HepG2 (cell line): ENCODE data around the gene LRIG1. TPM values are rescaled to one million over a fixed set of nuclear protein-coding genes. Genes with fewer than 3 reads are reported as not detected.

Experiments used
- ATAC-seq: fragments of 200-7000 bp; cut with Tn5 transposase; 3 replicates; pipeline ENCODE4 v1.9.1; 2020; ENCODE audit warnings: mild to moderate bottlenecking, moderate library complexity
- BruUV-seq: library from RNA; stranded (reverse); fragments of 400-500 nt; replicated peaks from 2 replicates; lab custom pipeline; 2021; lab: Mats Ljungman, UMichigan
- CTCF ChIA-PET: fragments of 300-600 bp; formaldehyde crosslinking; extraction: SDS; loops from one replicate; lab custom pipeline; 2021; ENCODE audit warnings: low total read pairs, inconsistent platforms, low intra/inter-chr PET ratio; lab: Yijun Ruan, JAX
- POLR2A ChIA-PET: fragments of 350-600 bp; sonication (Branson Sonifier 250); formaldehyde crosslinking; loops from one replicate; lab custom pipeline; 2020; ENCODE audit warnings: antibody characterized with exemption, inconsistent platforms; lab: Yijun Ruan, JAX
- DNase-seq: peaks from one replicate; pipeline ENCODE4 v3.0.0-alpha.2; 2015; ENCODE audit warnings: low spot score
- FAIRE-seq: peaks from 3 replicates; lab custom pipeline; 2011; peaks lifted over from hg19 to GRCh38; lab: Jason Lieb, UNC
- H2AFZ ChIP-seq: one replicate; pipeline ENCODE4 v1.6.1; 2011; ENCODE audit warnings: low read length, inconsistent platforms
- H3K27ac ChIP-seq: fragments of 300-600 bp; 3 replicates; pipeline ENCODE4 v1.8.0; 2011; ENCODE audit warnings: mixed run types, mild to moderate bottlenecking, mixed read lengths, low read length, inconsistent platforms; ENCODE audit not compliant: insufficient read depth; ENCODE audit errors: extremely low read length
- H3K27me3 ChIP-seq, 2 experiments: fragments of 200-600 bp in 1 of 2; 2 replicates in 1 of 2; 3 replicates in 1 of 2; pipeline versions ENCODE4 v1.6.0 to v1.8.0; 2011; ENCODE audit warnings: low read length in 2 of 2, mild to moderate bottlenecking in 2 of 2, moderate library complexity in 2 of 2, inconsistent platforms in 1 of 2; ENCODE audit not compliant: insufficient read depth in 2 of 2, control insufficient read depth in 1 of 2
- H3K36me3 ChIP-seq, 2 experiments: fragments of 200-600 bp in 1 of 2; replicated peaks in 1 of 2; 2 replicates in 1 of 2; 3 replicates in 1 of 2; pipeline versions ENCODE4 v1.5.1 to v1.8.0; 2011; ENCODE audit warnings: low read length in 2 of 2, inconsistent platforms in 1 of 2; ENCODE audit not compliant: insufficient read depth in 2 of 2, control insufficient read depth in 1 of 2
- H3K4me1 ChIP-seq: 2 replicates; pipeline ENCODE4 v1.5.1; 2012; ENCODE audit warnings: low read length, inconsistent platforms; ENCODE audit not compliant: insufficient read depth
- H3K4me2 ChIP-seq: 2 replicates; pipeline ENCODE4 v1.6.0; 2011; ENCODE audit warnings: low read depth, low read length, inconsistent platforms
- H3K4me3 ChIP-seq, 3 experiments: fragments of 200-600 bp in 1 of 3; sonication (generic), shearing (Covaris generic) in 1 of 3; replicated peaks in 1 of 3; 2 replicates each; pipeline ENCODE4 v1.5.1; 2011 to 2016; ENCODE audit warnings: low read length in 3 of 3, inconsistent platforms in 2 of 3, low read depth in 2 of 3, mild to moderate bottlenecking in 2 of 3, control low read depth in 1 of 3, mixed read lengths in 1 of 3; ENCODE audit not compliant: insufficient read depth in 1 of 3
- H3K79me2 ChIP-seq: one replicate; pipeline ENCODE4 v1.6.1; 2011; ENCODE audit warnings: low read length, inconsistent platforms; ENCODE audit not compliant: insufficient read depth
- H3K9ac ChIP-seq: 2 replicates; pipeline ENCODE4 v1.6.0; 2011; ENCODE audit warnings: mild to moderate bottlenecking, low read depth, low read length, inconsistent platforms; ENCODE audit not compliant: insufficient read depth
- H3K9me3 ChIP-seq: 2 replicates; pipeline ENCODE4 v1.5.1; 2012; ENCODE audit warnings: mild to moderate bottlenecking, low read length
- H4K20me1 ChIP-seq: 2 replicates; pipeline ENCODE4 v1.6.0; 2011; ENCODE audit warnings: inconsistent platforms, mild to moderate bottlenecking, low read length, moderate library complexity; ENCODE audit not compliant: insufficient read depth
- ATM ChIP-seq: fragments of 450-650 bp; IDR thresholded peaks from 2 replicates; pipeline ENCODE4 v1.7.1; 2017; ENCODE audit warnings: mild to moderate bottlenecking, borderline replicate concordance
- CBX1 ChIP-seq: IDR thresholded peaks from one replicate; pipeline ENCODE4 v1.6.1; 2016; ENCODE audit warnings: antibody characterized with exemption, low read depth
- CCAR2 ChIP-seq: fragments of 200-400 bp; formaldehyde crosslinking; optimal IDR thresholded peaks from 2 replicates; pipeline ENCODE3; 2018; ENCODE audit warnings: low read depth, mild to moderate bottlenecking, low read length, moderate library complexity
- ELF4 ChIP-seq: sonication (generic); formaldehyde crosslinking; IDR thresholded peaks from 2 replicates; pipeline ENCODE4 v1.5.0; 2020; ENCODE audit warnings: missing genetic modification reagents, mild to moderate bottlenecking, moderate library complexity, borderline replicate concordance
- KMT2A ChIP-seq: sonication (generic); formaldehyde crosslinking; IDR thresholded peaks from 2 replicates; pipeline ENCODE4 v1.4.0; 2020; ENCODE audit warnings: missing genetic modification reagents
- MXD1 ChIP-seq: sonication (generic); formaldehyde crosslinking; IDR thresholded peaks from 2 replicates; pipeline ENCODE4 v1.4.0; 2020; ENCODE audit warnings: mild to moderate bottlenecking, missing genetic modification reagents
- PAWR ChIP-seq: sonication (generic); formaldehyde crosslinking; IDR thresholded peaks from 2 replicates; pipeline ENCODE4 v1.4.0; 2020; ENCODE audit warnings: missing genetic modification reagents, mild to moderate bottlenecking, borderline replicate concordance
- RARG ChIP-seq: sonication (generic); formaldehyde crosslinking; IDR thresholded peaks from 2 replicates; pipeline ENCODE4 v1.4.0; 2020; ENCODE audit warnings: low read depth, mild to moderate bottlenecking, missing genetic modification reagents
- SETDB1 ChIP-seq: sonication (generic); formaldehyde crosslinking; IDR thresholded peaks from 2 replicates; pipeline ENCODE4 v1.5.1; 2020; ENCODE audit warnings: missing genetic modification reagents, mild to moderate bottlenecking, borderline replicate concordance
- ZBTB42 ChIP-seq: sonication (generic); formaldehyde crosslinking; IDR thresholded peaks from 2 replicates; pipeline ENCODE4 v1.5.0; 2020; ENCODE audit warnings: mild to moderate bottlenecking, missing genetic modification reagents
- ZBTB44 ChIP-seq: sonication (generic); formaldehyde crosslinking; IDR thresholded peaks from 2 replicates; pipeline ENCODE4 v1.4.0; 2020; ENCODE audit warnings: missing genetic modification reagents
- ZBTB8A ChIP-seq: sonication (generic); formaldehyde crosslinking; IDR thresholded peaks from 2 replicates; pipeline ENCODE4 v1.4.0; 2020; ENCODE audit warnings: mild to moderate bottlenecking, low read depth, missing genetic modification reagents, borderline replicate concordance
- ZNF207 ChIP-seq: fragments of 450-650 bp; IDR thresholded peaks from 2 replicates; pipeline ENCODE4 v1.6.1; 2016; ENCODE audit warnings: antibody characterized with exemption, borderline replicate concordance
- ZNF235 ChIP-seq: sonication (generic); formaldehyde crosslinking; IDR thresholded peaks from 2 replicates; pipeline ENCODE4 v1.8.1; 2023; ENCODE audit warnings: mild to moderate bottlenecking, missing genetic modification reagents, borderline replicate concordance
- ZNF709 ChIP-seq: sonication (generic); formaldehyde crosslinking; IDR thresholded peaks from 2 replicates; pipeline ENCODE4 v1.5.0; 2020; ENCODE audit warnings: mild to moderate bottlenecking, missing genetic modification reagents
- ZNF878 ChIP-seq: sonication (generic); formaldehyde crosslinking; IDR thresholded peaks from 2 replicates; pipeline ENCODE4 v1.8.1; 2023; ENCODE audit warnings: mild to moderate bottlenecking, missing genetic modification reagents, moderate library complexity
- WGBS: methylation state at CpG from one replicate; pipeline ENCODE4 v1.1.6; 2017; ENCODE audit warnings: low lambda C conversion rate; 5-methylcytosine and 5-hydroxymethylcytosine counted together
- in situ Hi-C: cut with HindIII; loops from 2 replicates; pipeline ENCODE4 v1.10.0; 2017; ENCODE audit warnings: low pct_unique_long_range_greater_than_20kb; ENCODE audit not compliant: extremely low pct_ligation_motif_present
- intact Hi-C: fragments of 100-400 bp; cut with micrococcal nuclease; formaldehyde crosslinking; loops from one replicate; pipeline ENCODE4 v1.10.0; 2022; ENCODE audit not compliant: unreplicated experiment
- polyA plus RNA-seq, 8 experiments: library from polyadenylated mRNA; depleted of rRNA in 3 of 8; stranded (reverse) in 7 of 8; unstranded in 1 of 8; fragments of >200 nt; fragmentation: Illumina TruSeq in 4 of 8; extraction: Trizol in 4 of 8; gene quantifications; 2 replicates each; pipeline versions ENCODE4 v1.2.1 to v1.2.3, GENCODE V29; 2011 to 2016; ENCODE audit warnings: low read depth in 4 of 8, missing spikeins in 1 of 8, mixed read lengths in 1 of 8; ENCODE audit not compliant: insufficient read depth in 1 of 8
- total RNA-seq, 5 experiments: library from RNA; depleted of rRNA; stranded (reverse); fragments of >200 nt; fragmentation: Illumina TruSeq; extraction: Trizol; gene quantifications; 2 replicates each; pipeline ENCODE4 v1.2.3, GENCODE V29; 2016; ENCODE audit warnings: low read depth in 1 of 5
- TF ChIP-seq, protein P1 (sequence below): sonication (generic); formaldehyde crosslinking; IDR thresholded peaks from 2 replicates; pipeline ENCODE4 v1.5.1; 2020; ENCODE audit warnings: mild to moderate bottlenecking, missing genetic modification reagents, moderate library complexity

Gene LRIG1
- total and polyA plus RNA-seq, 2 of the 13 experiments (the other 11 are each of a cell fraction or from before 2014, with no cell fraction given) = 17.8 to 24.8 TPM

- TF ChIP-seq ZNF235 (CRISPR knock-in tag) (no peak), CBX1 (no peak), RARG (no peak), MXD1 (no peak), ZNF207 (no peak), ELF4 (CRISPR knock-in tag) (no peak), SETDB1 (CRISPR knock-in tag) (no peak), ZBTB44 (no peak), ZBTB8A (CRISPR knock-in tag) (no peak), KMT2A (CRISPR knock-in tag) (no peak), PAWR (no peak), ZNF709 (no peak), ZBTB42 (CRISPR knock-in tag) (no peak), ZNF878 (no peak), ATM (no peak), CCAR2 (no peak)
- TF ChIP-seq, protein P1, sequence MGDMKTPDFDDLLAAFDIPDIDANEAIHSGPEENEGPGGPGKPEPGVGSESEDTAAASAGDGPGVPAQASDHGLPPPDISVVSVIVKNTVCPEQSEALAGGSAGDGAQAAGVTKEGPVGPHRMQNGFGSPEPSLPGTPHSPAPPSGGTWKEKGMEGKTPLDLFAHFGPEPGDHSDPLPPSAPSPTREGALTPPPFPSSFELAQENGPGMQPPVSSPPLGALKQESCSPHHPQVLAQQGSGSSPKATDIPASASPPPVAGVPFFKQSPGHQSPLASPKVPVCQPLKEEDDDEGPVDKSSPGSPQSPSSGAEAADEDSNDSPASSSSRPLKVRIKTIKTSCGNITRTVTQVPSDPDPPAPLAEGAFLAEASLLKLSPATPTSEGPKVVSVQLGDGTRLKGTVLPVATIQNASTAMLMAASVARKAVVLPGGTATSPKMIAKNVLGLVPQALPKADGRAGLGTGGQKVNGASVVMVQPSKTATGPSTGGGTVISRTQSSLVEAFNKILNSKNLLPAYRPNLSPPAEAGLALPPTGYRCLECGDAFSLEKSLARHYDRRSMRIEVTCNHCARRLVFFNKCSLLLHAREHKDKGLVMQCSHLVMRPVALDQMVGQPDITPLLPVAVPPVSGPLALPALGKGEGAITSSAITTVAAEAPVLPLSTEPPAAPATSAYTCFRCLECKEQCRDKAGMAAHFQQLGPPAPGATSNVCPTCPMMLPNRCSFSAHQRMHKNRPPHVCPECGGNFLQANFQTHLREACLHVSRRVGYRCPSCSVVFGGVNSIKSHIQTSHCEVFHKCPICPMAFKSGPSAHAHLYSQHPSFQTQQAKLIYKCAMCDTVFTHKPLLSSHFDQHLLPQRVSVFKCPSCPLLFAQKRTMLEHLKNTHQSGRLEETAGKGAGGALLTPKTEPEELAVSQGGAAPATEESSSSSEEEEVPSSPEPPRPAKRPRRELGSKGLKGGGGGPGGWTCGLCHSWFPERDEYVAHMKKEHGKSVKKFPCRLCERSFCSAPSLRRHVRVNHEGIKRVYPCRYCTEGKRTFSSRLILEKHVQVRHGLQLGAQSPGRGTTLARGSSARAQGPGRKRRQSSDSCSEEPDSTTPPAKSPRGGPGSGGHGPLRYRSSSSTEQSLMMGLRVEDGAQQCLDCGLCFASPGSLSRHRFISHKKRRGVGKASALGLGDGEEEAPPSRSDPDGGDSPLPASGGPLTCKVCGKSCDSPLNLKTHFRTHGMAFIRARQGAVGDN = no peak
- TF ChIP-seq, all 625 proteins: peak for 0
- FAIRE-seq = no peak
- Histone ChIP-seq H3K9me3 (no peaks in the 10 kb centered on the region), H3K4me2 (no peak overlapping the region), H3K27me3 (no peaks in the 10 kb centered on the region), H2AFZ (no peak overlapping the region), H3K4me1 (peaks cover 9% of the 10 kb centered on the region), H3K27ac (no peak overlapping the region), H3K4me3 (no peak overlapping the region), H3K9ac (no peak overlapping the region), H4K20me1 (no peaks in the 10 kb centered on the region), H3K36me3 (peaks cover 39 to 73% of the 10 kb centered on the region in 2 experiments), H3K79me2 (no peaks in the 10 kb centered on the region)
- ChIA-PET POLR2A (no interaction called here), CTCF (no interaction called here)
- no peak for ATAC-seq
- no peak for DNase-seq
- in situ Hi-C loops = no loop called here
- intact Hi-C loops = no loop called here
- BruUV-seq = no TSS peak
- WGBS = 97% methylated on average over 5 of the region's 7 CpGs
These were observed 89.8 kb downstream of the LRIG1 start for GRCh38 chr3:66410976-66411375.
